ENCODE data around the gene ANO3.

- TF ChIP-seq POLR2AphosphoS5 (IDR thresholded peaks at IDR 0.05; ENCODE audit: low read depth, low read length) (no peak), POLR2A (IDR thresholded peaks at IDR 0.05; ENCODE audit: low read depth, low read length) (no peak), TAF1 (IDR thresholded peaks at IDR 0.05; ENCODE audit: borderline replicate concordance, low read depth, low read length) (no peak)
Measured at GRCh38 chr11:26439854-26440253, 107.9 kb downstream of the ANO3 start.

Measured in GM12892 (cell line).